A204.1 (cell line): Measurements from ENCODE around the gene ABCF1.
A peak's percentile ranks its signal among the peaks of the same experiment; 100 is the strongest.
"Not testable (repeated sequence)": the region's sequence is repeated elsewhere in the genome, so short reads cannot be mapped to it uniquely, and the experiment has no call there.

Experiments
- FAIRE-seq: peaks from 2 replicates; lab custom pipeline; 2012; peaks lifted over from hg19 to GRCh38; lab: Jason Lieb, UNC

ABCF1 gene

GRCh38 chr6:30571075-30571761 lies at the start of gene ABCF1:
TSS of gene ABCF1 (plus strand) at chr6:30571442. CDS start at chr6:30571488, 46 bp downstream.
- FAIRE-seq: peak; percentile 77

GRCh38 chr6:30521952-30522351 lies 49.3 kb upstream of the ABCF1 start:
- FAIRE-seq: not testable (repeated sequence)

- not testable (repeated sequence) for FAIRE-seq
These were observed 44.8 kb upstream of the ABCF1 start for GRCh38 chr6:30526444-30526843.

- not testable (repeated sequence) for FAIRE-seq
These were observed 41.8 kb upstream of the ABCF1 start for GRCh38 chr6:30529349-30529875.

- FAIRE-seq: no peak
These were observed 41.2 kb upstream of the ABCF1 start for GRCh38 chr6:30530014-30530413.

- FAIRE-seq: no peak
These were observed 37.6 kb upstream of the ABCF1 start for GRCh38 chr6:30533460-30534294.

GRCh38 chr6:30537931-30538330 lies 33.3 kb upstream of the ABCF1 start:
- no peak for FAIRE-seq

- peak; percentile 89 for FAIRE-seq
These were observed 29.5 kb upstream of the ABCF1 start for GRCh38 chr6:30541515-30542403.

DNA sequence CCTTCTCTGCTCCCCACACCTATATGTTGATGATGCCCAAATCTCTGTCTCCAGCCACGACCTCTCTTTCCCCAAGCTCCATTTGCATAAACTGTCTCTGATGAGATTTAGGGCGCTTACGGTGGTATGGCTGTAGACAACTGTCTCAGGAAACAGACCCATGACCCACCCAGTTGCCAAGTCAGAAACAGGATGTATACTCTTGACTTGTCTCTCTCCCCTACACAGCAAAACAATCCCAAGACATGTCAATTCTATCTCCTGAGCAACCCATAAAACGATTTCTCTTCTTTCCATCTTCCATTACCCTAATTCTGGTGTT lies 28.9 kb upstream of the ABCF1 start:
- no peak for FAIRE-seq

DNA sequence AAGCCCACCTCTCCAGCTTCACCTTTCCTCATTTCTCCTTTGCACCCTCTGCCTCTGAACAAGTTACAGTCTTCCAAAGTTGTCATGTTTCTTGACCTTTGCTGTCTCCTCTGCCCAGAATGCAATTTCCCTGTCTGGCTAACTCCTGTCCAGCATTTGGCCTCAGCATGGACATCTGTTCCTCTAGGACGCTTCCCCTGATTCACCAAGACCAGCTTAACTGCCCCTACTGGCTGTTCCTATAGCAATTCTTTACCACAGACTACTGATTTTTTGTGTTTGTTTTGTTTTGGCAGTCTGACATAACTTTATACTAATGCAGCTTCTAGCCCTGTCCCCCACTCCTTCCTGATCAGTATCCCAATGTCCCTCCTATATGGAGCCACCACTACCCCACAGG lies 28.3 kb upstream of the ABCF1 start:
- no peak for FAIRE-seq

DNA sequence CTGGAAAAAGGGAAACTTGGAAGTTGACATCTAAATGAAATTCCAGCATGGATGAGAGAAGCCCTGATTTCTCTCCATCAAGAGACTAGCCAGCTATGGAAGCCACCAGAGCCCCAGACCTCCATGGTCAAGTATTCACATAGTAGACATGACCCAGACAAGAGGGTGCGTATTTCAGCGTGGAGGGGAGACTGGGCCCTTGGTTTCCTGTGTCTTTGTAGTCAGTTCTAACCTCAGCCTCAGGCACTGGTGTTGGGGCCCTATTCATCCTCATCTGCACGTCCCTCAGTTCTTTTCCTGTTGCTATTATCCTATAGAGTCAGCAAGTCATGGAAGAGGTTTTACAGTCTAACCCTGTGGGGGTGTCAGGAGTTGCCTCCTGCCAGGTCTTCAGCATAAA lies 27.4 kb upstream of the ABCF1 start:
- no peak for FAIRE-seq

GRCh38 chr6:30544666-30545272 lies 26.5 kb upstream of the ABCF1 start:
- peak; percentile 88 for FAIRE-seq

DNA sequence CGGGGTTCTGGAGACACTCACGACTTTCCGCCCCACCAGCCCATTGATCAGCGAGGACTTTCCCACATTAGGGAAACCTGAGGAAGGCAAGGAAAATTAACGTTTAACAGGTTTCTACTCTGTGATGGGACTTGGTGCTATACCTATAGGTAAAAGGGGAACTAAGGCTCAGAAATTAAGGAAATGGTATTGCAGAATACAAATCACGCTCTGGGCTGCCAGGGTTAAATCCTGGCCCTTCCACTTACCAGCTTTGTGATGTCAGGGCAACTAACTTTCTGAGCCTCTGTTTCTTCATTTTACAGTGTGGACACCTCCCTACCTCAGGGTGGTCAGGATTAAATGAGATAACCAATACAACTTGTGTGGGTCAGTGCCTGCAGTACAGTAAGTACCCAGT lies 23.8 kb upstream of the ABCF1 start:
- no peak for FAIRE-seq

- no peak for FAIRE-seq
These were observed 22.9 kb upstream of the ABCF1 start for GRCh38 chr6:30548375-30548774.

DNA sequence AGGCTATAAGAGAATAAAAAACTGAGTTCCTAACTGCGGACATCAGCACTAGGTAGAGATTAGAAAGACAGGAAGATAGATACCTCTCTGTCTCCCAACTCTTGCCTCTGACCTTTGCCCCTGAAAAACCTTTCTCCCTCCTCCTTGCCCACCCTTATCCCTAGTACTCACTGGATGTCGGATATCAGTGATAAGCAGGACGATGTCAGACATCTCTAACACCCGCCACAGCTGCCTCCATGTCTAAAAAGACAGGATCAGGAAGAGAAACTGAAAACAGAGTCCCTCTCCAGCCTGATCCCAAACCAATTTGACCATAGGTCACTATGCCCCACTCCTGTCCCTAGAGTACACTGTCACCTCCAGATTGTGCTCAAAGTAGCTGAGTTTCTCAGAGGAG lies 16.8 kb upstream of the ABCF1 start:
- no peak for FAIRE-seq

DNA sequence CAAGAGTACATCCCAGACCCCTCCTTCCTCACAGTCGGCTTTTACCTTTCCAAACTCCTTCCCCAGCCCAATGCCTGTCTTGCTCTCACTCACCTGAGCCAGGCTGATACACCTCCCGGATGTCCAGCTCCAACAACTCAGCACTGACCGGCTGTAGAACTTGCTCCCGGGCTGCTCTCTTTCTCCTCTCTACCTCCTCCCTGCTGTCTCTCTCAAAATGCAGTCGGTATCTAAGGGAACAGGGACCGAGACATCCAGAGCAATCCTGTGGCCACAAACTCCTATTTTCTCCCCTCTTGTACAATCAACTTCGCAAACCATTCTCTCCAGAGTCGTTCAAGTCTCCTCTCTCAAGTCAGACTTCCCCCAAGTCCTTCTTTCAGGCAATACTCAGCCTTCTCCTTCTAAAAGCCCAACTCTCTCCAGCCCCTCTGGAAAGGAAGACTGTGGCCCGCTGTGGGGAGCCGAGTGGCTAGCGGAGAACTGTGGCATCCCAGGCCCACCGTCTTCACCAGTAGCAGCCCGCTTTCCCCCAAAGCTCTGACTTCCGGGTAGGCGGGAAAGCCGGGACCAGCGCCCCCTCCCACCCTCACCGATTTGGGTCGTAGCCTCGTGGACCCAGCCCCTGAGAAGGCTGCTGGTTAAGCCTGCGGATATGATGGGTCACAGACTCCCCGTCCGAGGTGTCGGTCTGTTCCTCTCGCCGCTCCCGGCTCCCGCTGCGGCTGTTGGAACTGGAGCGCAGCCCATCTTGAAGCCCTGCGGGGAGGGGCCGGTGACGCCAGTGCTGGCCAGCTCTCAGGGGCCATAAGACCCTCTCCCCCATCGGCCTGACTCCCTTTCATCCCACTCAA lies 16.1 kb upstream of the ABCF1 start:
- FAIRE-seq: no peak

- no peak for FAIRE-seq
These were observed 15.5 kb upstream of the ABCF1 start for GRCh38 chr6:30555816-30556065.

- no peak for FAIRE-seq
These were observed 15.0 kb upstream of the ABCF1 start, which contains the start of gene GNL1 for GRCh38 chr6:30556066-30556905. TSS of gene GNL1 (minus strand) at chr6:30556489. CDS start at chr6:30556203, 286 bp downstream.

DNA sequence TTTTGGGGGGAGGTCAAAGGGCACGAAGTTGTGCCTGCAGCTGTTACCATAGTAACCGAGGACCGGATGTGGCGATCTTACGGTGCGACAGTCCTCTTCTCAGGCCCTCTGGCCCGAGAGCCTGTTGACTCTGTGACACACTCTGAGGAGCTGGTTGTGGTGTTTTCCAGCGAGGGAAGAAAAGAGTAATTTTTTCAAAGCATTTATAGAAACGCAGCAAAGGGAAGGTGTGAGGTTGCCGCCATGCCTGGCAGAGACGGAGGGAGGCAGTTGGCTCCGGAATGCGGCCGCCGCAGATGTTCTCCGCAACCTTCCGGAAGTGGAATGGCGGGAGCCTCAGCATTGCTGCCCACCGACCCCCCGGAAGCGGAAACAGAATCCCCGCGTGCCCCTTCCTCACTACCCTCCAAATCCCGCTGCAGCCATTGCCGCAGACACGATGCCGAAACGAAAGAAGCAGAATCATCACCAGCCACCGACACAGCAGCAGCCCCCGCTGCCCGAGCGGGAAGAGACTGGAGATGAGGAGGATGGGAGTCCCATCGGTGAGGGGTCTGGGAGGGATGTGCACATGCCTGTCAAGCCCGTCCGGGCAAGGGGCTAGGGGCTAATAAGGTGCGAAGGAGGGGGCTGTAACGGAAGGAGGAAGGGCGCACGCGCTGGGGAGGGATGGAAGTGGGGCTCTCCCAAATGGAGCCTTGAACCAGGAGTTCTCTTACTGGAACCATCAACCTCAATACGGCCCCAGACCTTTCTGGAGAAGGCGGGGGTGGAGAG lies 14.1 kb upstream of the ABCF1 start, which contains the start of gene PRR3:
Gene PRR3 (plus strand): TSS at position 390 of the 777 bp plus-strand sequence. CDS start 50 bp downstream, at position 440.
- no peak for FAIRE-seq

DNA sequence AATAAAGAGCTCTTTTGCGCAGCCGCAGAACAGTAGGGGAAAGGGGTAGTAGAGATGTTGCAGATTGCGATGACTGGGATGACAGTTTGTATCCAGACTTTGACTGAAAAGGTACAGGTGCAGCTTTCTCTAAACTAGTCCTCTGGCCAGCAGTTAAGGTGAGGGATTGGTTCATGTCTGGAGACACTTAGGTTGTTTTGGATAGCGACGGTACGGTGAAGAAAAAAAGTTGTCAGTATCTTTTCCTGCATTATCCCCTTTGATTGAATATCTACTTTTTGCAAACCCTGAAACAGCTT lies 13.6 kb upstream of the ABCF1 start:
- no peak for FAIRE-seq
